Measurements from ENCODE around the gene CANT1.

DNA sequence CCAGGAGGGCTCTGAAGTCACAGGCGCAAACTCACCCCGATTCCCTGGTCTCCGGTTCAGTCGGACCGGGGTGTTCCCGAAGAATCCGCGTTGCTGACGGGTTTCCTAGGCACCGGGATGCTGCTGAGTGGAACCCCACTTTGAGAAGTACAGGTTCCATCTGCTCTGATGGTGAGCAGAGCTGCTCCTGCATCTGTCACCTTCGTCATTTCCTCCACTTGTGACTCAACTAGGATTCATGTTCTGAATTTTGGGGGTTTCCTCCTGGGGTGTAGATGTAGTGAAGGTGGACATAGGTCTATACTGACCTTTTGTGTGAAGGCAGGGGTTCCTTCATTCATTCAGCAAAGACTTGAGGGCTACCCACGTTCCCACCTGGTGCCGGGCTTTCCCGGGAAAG is 54.9 kb downstream of the CANT1 start:
- TF ChIP-seq CTCF (IDR thresholded peaks at IDR 0.05) (no peak), ZFX (IDR thresholded peaks at IDR 0.05; ENCODE audit: borderline replicate concordance) (no peak)

All from 22Rv1 (cell line).